IMR-90 (cell line): ENCODE measurements around the gene ZDHHC24. TPM values are rescaled to one million over a fixed set of nuclear protein-coding genes. Genes with fewer than 3 reads are reported as not detected.

ENCODE experiments used
- ATAC-seq: fragments of 200-7000 bp; cut with Tn5 transposase; 2 replicates; pipeline ENCODE4 v1.9.1; 2020; ENCODE audit warnings: low read depth, mild to moderate bottlenecking, moderate library complexity
- BruUV-seq: library from RNA; stranded (reverse); fragments of 400-500 nt; replicated peaks from 2 replicates; lab custom pipeline; 2021; lab: Mats Ljungman, UMichigan
- CTCF ChIA-PET: fragments of 300-600 bp; formaldehyde crosslinking; extraction: SDS; loops from one replicate; lab custom pipeline; 2021; ENCODE audit warnings: antibody characterized with exemption; lab: Yijun Ruan, JAX
- POLR2A ChIA-PET: fragments of 300-600 bp; sonication (Branson Sonifier 250); formaldehyde crosslinking; loops from one replicate; lab custom pipeline; 2022; ENCODE audit warnings: antibody characterized with exemption; ENCODE audit not compliant: unreplicated experiment; lab: Charles Lee
- DNase-seq: peaks from one replicate; pipeline ENCODE4 v3.0.0; 2013
- H2AFZ ChIP-seq: replicated peaks from 2 replicates; pipeline ENCODE3; 2013; ENCODE audit warnings: low read length, mild to moderate bottlenecking; ENCODE audit not compliant: poor library complexity
- H2AK5ac ChIP-seq: 2 replicates; pipeline ENCODE4 v1.6.1; 2013; ENCODE audit warnings: low read depth, low read length, inconsistent platforms
- H2AK9ac ChIP-seq: replicated peaks from 2 replicates; pipeline ENCODE3; 2013; ENCODE audit warnings: mild to moderate bottlenecking, low read depth, low read length, moderate library complexity; ENCODE audit not compliant: poor library complexity
- H2BK120ac ChIP-seq: 2 replicates; pipeline ENCODE4 v1.6.1; 2013; ENCODE audit warnings: low read depth, low read length, inconsistent platforms
- H2BK15ac ChIP-seq: 3 replicates; pipeline ENCODE4 v1.6.1; 2013; ENCODE audit warnings: low read depth, low read length, inconsistent platforms
- H2BK20ac ChIP-seq: 2 replicates; pipeline ENCODE4 v1.6.1; 2013; ENCODE audit warnings: low read depth, mild to moderate bottlenecking, inconsistent platforms, low read length, moderate library complexity
- H2BK5ac ChIP-seq: 2 replicates; pipeline ENCODE4 v1.6.1; 2013; ENCODE audit warnings: mild to moderate bottlenecking, low read depth, low read length, inconsistent platforms; ENCODE audit not compliant: poor library complexity, severe bottlenecking
- H3K14ac ChIP-seq: replicated peaks from 2 replicates; pipeline ENCODE4 v1.6.1; 2013; ENCODE audit warnings: low read depth, low read length, inconsistent platforms
- H3K18ac ChIP-seq: 2 replicates; pipeline ENCODE4 v1.6.1; 2013; ENCODE audit warnings: low read depth, low read length, control low read depth
- H3K23ac ChIP-seq: 2 replicates; pipeline ENCODE4 v1.6.1; 2013; ENCODE audit warnings: low read depth, low read length, inconsistent platforms
- H3K27ac ChIP-seq: 2 replicates; pipeline ENCODE4 v1.5.1; 2013; ENCODE audit warnings: mild to moderate bottlenecking, control low read depth, low read length; ENCODE audit not compliant: insufficient read depth
- H3K27me3 ChIP-seq: 2 replicates; pipeline ENCODE4 v1.6.1; 2013; ENCODE audit warnings: low read length; ENCODE audit not compliant: control insufficient read depth, insufficient read depth
- H3K36me3 ChIP-seq: 2 replicates; pipeline ENCODE4 v1.6.1; 2013; ENCODE audit warnings: low read length, mixed read lengths; ENCODE audit not compliant: control insufficient read depth, insufficient read depth
- H3K4ac ChIP-seq: 2 replicates; pipeline ENCODE4 v1.6.1; 2013; ENCODE audit warnings: low read depth, low read length, inconsistent platforms
- H3K4me1 ChIP-seq: 2 replicates; pipeline ENCODE4 v1.6.1; 2013; ENCODE audit warnings: low read length, mixed read lengths; ENCODE audit not compliant: control insufficient read depth, insufficient read depth
- H3K4me2 ChIP-seq: 2 replicates; pipeline ENCODE4 v1.6.1; 2013; ENCODE audit warnings: low read depth, mild to moderate bottlenecking, control low read depth, low read length, moderate library complexity
- H3K4me3 ChIP-seq: 2 replicates; pipeline ENCODE4 v1.5.1; 2013; ENCODE audit warnings: low read depth, mild to moderate bottlenecking, control low read depth, low read length, moderate library complexity; ENCODE audit not compliant: insufficient read depth
- H3K56ac ChIP-seq: 2 replicates; pipeline ENCODE4 v1.6.1; 2013; ENCODE audit warnings: low read length, inconsistent platforms; ENCODE audit not compliant: insufficient read depth; ENCODE audit errors: extremely low read depth
- H3K79me1 ChIP-seq, 2 experiments: 2 replicates each; pipeline ENCODE4 v1.6.1; 2013; ENCODE audit warnings: low read length in 2 of 2, inconsistent platforms in 1 of 2, low read depth in 1 of 2
- H3K9ac ChIP-seq: 2 replicates; pipeline ENCODE4 v1.6.1; 2013; ENCODE audit warnings: low read depth, low read length, control low read depth
- H3K9me1 ChIP-seq: 2 replicates; pipeline ENCODE4 v1.6.1; 2013; ENCODE audit warnings: low read length, inconsistent platforms; ENCODE audit not compliant: insufficient read depth
- H3K9me3 ChIP-seq: 2 replicates; pipeline ENCODE4 v1.6.1; 2013; ENCODE audit warnings: low read length; ENCODE audit not compliant: control insufficient read depth, insufficient read depth
- H4K20me1 ChIP-seq: 2 replicates; pipeline ENCODE4 v1.6.1; 2013; ENCODE audit warnings: low read length, inconsistent platforms; ENCODE audit not compliant: insufficient read depth
- H4K5ac ChIP-seq: 2 replicates; pipeline ENCODE4 v1.6.1; 2013; ENCODE audit warnings: mild to moderate bottlenecking, low read depth, low read length, control low read depth
- H4K8ac ChIP-seq, 2 experiments: 2 replicates each; pipeline ENCODE4 v1.6.1; 2013; ENCODE audit warnings: low read depth in 2 of 2, low read length in 2 of 2, control low read depth in 1 of 2, inconsistent platforms in 1 of 2
- H4K91ac ChIP-seq: 2 replicates; pipeline ENCODE4 v1.6.1; 2013; ENCODE audit warnings: low read depth, low read length, inconsistent platforms; ENCODE audit not compliant: insufficient read depth
- BHLHE40 ChIP-seq: fragments of 150-350 bp; IDR thresholded peaks from 2 replicates; pipeline ENCODE4 v1.6.1; 2016; ENCODE audit warnings: mild to moderate bottlenecking, low read depth, low read length
- CEBPB ChIP-seq: IDR thresholded peaks from 2 replicates; pipeline ENCODE4 v1.6.1; 2012; ENCODE audit warnings: low read depth, low read length, improper control_type of control experiment
- CHD1 ChIP-seq: IDR thresholded peaks from 2 replicates; pipeline ENCODE4 v1.6.1; 2012; ENCODE audit warnings: low read depth, low read length, improper control_type of control experiment
- FOS ChIP-seq: fragments of 150-350 bp; IDR thresholded peaks from 2 replicates; pipeline ENCODE4 v1.6.1; 2016; ENCODE audit warnings: low read depth, low read length
- MAFK ChIP-seq: IDR thresholded peaks from 2 replicates; pipeline ENCODE4 v1.6.1; 2012; ENCODE audit warnings: low read depth, low read length, improper control_type of control experiment
- MAZ ChIP-seq: IDR thresholded peaks from 2 replicates; pipeline ENCODE4 v1.6.1; 2012; ENCODE audit warnings: low read depth, mild to moderate bottlenecking, low read length, improper control_type of control experiment, moderate library complexity, borderline replicate concordance
- MXI1 ChIP-seq: IDR thresholded peaks from 2 replicates; pipeline ENCODE4 v1.6.1; 2012; ENCODE audit warnings: low read depth, mild to moderate bottlenecking, low read length, moderate library complexity, borderline replicate concordance
- NFE2L2 ChIP-seq: fragments of 150-350 bp; IDR thresholded peaks from 2 replicates; pipeline ENCODE4 v1.6.1; 2016; ENCODE audit warnings: low read depth, mild to moderate bottlenecking, low read length
- POLR2A ChIP-seq: IDR thresholded peaks from 2 replicates; pipeline ENCODE4 v1.6.1; 2012; ENCODE audit warnings: mild to moderate bottlenecking, low read depth, low read length
- RAD21 ChIP-seq: IDR thresholded peaks from 2 replicates; pipeline ENCODE4 v1.6.1; 2012; ENCODE audit warnings: low read length, improper control_type of control experiment
- RCOR1 ChIP-seq: IDR thresholded peaks from 2 replicates; pipeline ENCODE4 v1.6.1; 2012; ENCODE audit warnings: mild to moderate bottlenecking, low read length, improper control_type of control experiment; ENCODE audit not compliant: insufficient replicate concordance
- RFX5 ChIP-seq: IDR thresholded peaks from 2 replicates; pipeline ENCODE4 v1.8.0; 2012; ENCODE audit warnings: low read depth, mild to moderate bottlenecking, low read length, moderate library complexity
- SMC3 ChIP-seq: fragments of 150-350 bp; IDR thresholded peaks from 2 replicates; pipeline ENCODE4 v1.6.1; 2016; ENCODE audit warnings: low read depth, mild to moderate bottlenecking, antibody characterized with exemption, low read length, moderate library complexity
- WGBS, 2 experiments: methylation state at CpG; one replicate each; pipeline versions ENCODE4 v1.1.5 to v1.1.7; 2013; ENCODE audit warnings: missing lambda C conversion rate in 2 of 2; ENCODE audit not compliant: insufficient read length in 1 of 2; ENCODE audit errors: extremely low coverage in 2 of 2; 5-methylcytosine and 5-hydroxymethylcytosine counted together
- dilution Hi-C: fragments of 300-500 bp; cut with HindIII; formaldehyde crosslinking; loops from one replicate; pipeline ENCODE4 v1.14.3; 2018; ENCODE audit warnings: low sequenced_read_pairs; ENCODE audit not compliant: unreplicated experiment
- in situ Hi-C: fragments of 300-500 bp; cut with MboI; formaldehyde crosslinking; loops from 3 replicates; pipeline ENCODE4 v1.14.3; 2019; ENCODE audit warnings: low sequenced_read_pairs, inconsistent platforms, mixed read lengths
- intact Hi-C: fragments of 100-400 bp; cut with micrococcal nuclease; formaldehyde crosslinking; loops from 2 replicates; pipeline ENCODE4 v1.10.0; 2022
- polyA plus RNA-seq, 3 experiments: library from polyadenylated mRNA; depleted of rRNA; stranded (reverse); fragments of >200 nt; gene quantifications; 2 replicates each; pipeline ENCODE4 v1.2.3, GENCODE V29; 2012; ENCODE audit warnings: low replicate concordance in 1 of 3
- total RNA-seq: library from RNA; depleted of rRNA; stranded (reverse); fragments of >200 nt; gene quantifications from 2 replicates; pipeline ENCODE4 v1.2.3, GENCODE V29; 2012
- TF ChIP-seq, protein P1 (sequence below): conservative IDR thresholded peaks from 2 replicates; pipeline ENCODE4 v1.5.1; 2012; ENCODE audit warnings: mild to moderate bottlenecking, low read depth, low read length, improper control_type of control experiment
- TF ChIP-seq, protein P2 (sequence below): fragments of 150-350 bp; IDR thresholded peaks from 2 replicates; pipeline ENCODE4 v1.6.1; 2016; ENCODE audit warnings: low read depth, mild to moderate bottlenecking, low read length, moderate library complexity, borderline replicate concordance
- TF ChIP-seq, protein P3 (sequence below): fragments of 150-350 bp; IDR thresholded peaks from 2 replicates; pipeline ENCODE4 v1.6.1; 2017; ENCODE audit warnings: mild to moderate bottlenecking, antibody characterized with exemption, low read length, low read depth

ZDHHC24 gene
- total and polyA plus RNA-seq, 2 of the 4 experiments (the other 2 are of a cell fraction): 3.2 to 10.9 TPM

DNA sequence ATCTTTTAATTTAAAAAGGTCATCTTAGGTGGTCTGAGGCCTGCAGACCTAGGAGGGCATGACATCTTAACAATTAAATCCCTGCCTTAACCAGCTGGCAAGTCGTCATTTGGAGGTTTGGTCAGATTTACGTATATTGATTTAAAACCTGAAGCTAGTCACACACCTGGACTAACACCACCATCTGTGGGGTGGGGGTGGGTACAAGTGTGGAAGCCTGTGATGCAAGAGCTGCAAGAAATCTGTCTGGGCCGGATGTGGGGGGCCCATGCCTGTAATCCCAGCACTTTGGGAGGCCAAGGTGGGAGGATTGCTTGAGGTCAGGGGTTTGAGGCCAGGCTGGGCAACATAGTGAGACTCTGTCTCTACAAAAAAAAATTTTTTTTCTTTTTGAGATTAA lies 35.4 kb upstream of the ZDHHC24 start:
- dilution Hi-C loops (no loop called here), in situ Hi-C loops (no loop called here), intact Hi-C loops (no loop called here)
- Histone ChIP-seq H3K4me1 (peaks cover 6% of the 10 kb centered on the region), H4K5ac (no peak overlapping the region), H3K79me1 (no peaks in the 10 kb centered on the region), H3K27me3 (0 out of 2 replicates have a peak, but pooled peaks cover 1% of the 10 kb centered on the region), H3K9me3 (0 out of 2 replicates have a peak, but pooled peaks cover 2% of the 10 kb centered on the region), H3K4me2 (no peak overlapping the region), H2AK9ac (no peak overlapping the region), H4K91ac (no peak overlapping the region), H2BK20ac (no peak overlapping the region), H2BK5ac (no peak overlapping the region), H2BK15ac (no peak overlapping the region), H2AK5ac (no peak overlapping the region), H3K18ac (no peak overlapping the region), H3K23ac (no peak overlapping the region), H3K27ac (no peak overlapping the region), H3K14ac (no peak overlapping the region), H3K9ac (no peak overlapping the region), H3K9me1 (no peaks in the 10 kb centered on the region), H4K20me1 (no peaks in the 10 kb centered on the region), H3K56ac (no peak overlapping the region), H3K4me3 (no peak overlapping the region), H3K4ac (no peak overlapping the region), H2AFZ (no peak overlapping the region), H2BK120ac (no peak overlapping the region), H4K8ac (no peak overlapping the region), H3K36me3 (no peaks in the 10 kb centered on the region)
- ChIA-PET POLR2A (no interaction called here), CTCF (interaction anchor here (1.8 kb wide), 1 partner anchor 97 kb away, joined by 5 read pairs; no protein-coding TSS in a partner anchor)
- ATAC-seq: no peak
- no TSS peak for BruUV-seq
- WGBS, 2 experiments: no CpG with 5 or more reads among the region's 3 CpGs
- no peak for DNase-seq
- TF ChIP-seq CEBPB (no peak), MAFK (no peak), BHLHE40 (no peak), RAD21 (no peak), CHD1 (no peak), MAZ (no peak), POLR2A (no peak), RFX5 (no peak), RCOR1 (no peak), FOS (no peak), SMC3 (no peak), MXI1 (no peak), NFE2L2 (no peak)
- TF ChIP-seq, protein P1, sequence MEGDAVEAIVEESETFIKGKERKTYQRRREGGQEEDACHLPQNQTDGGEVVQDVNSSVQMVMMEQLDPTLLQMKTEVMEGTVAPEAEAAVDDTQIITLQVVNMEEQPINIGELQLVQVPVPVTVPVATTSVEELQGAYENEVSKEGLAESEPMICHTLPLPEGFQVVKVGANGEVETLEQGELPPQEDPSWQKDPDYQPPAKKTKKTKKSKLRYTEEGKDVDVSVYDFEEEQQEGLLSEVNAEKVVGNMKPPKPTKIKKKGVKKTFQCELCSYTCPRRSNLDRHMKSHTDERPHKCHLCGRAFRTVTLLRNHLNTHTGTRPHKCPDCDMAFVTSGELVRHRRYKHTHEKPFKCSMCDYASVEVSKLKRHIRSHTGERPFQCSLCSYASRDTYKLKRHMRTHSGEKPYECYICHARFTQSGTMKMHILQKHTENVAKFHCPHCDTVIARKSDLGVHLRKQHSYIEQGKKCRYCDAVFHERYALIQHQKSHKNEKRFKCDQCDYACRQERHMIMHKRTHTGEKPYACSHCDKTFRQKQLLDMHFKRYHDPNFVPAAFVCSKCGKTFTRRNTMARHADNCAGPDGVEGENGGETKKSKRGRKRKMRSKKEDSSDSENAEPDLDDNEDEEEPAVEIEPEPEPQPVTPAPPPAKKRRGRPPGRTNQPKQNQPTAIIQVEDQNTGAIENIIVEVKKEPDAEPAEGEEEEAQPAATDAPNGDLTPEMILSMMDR: no peak
- TF ChIP-seq, protein P2, sequence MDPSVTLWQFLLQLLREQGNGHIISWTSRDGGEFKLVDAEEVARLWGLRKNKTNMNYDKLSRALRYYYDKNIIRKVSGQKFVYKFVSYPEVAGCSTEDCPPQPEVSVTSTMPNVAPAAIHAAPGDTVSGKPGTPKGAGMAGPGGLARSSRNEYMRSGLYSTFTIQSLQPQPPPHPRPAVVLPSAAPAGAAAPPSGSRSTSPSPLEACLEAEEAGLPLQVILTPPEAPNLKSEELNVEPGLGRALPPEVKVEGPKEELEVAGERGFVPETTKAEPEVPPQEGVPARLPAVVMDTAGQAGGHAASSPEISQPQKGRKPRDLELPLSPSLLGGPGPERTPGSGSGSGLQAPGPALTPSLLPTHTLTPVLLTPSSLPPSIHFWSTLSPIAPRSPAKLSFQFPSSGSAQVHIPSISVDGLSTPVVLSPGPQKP: no peak
- TF ChIP-seq, protein P3, sequence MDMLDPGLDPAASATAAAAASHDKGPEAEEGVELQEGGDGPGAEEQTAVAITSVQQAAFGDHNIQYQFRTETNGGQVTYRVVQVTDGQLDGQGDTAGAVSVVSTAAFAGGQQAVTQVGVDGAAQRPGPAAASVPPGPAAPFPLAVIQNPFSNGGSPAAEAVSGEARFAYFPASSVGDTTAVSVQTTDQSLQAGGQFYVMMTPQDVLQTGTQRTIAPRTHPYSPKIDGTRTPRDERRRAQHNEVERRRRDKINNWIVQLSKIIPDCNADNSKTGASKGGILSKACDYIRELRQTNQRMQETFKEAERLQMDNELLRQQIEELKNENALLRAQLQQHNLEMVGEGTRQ: no peak
